COR-L47 (cell line): ENCODE data around the gene OR10H2.
"Not testable (repeated sequence)": the region's sequence is repeated elsewhere in the genome, so short reads cannot be mapped to it uniquely, and the experiment has no call there.

Experiments
- DNase-seq: peaks from one replicate; lab custom pipeline; 2025; lab: John Stamatoyannopoulos, UW

Gene OR10H2

DNA sequence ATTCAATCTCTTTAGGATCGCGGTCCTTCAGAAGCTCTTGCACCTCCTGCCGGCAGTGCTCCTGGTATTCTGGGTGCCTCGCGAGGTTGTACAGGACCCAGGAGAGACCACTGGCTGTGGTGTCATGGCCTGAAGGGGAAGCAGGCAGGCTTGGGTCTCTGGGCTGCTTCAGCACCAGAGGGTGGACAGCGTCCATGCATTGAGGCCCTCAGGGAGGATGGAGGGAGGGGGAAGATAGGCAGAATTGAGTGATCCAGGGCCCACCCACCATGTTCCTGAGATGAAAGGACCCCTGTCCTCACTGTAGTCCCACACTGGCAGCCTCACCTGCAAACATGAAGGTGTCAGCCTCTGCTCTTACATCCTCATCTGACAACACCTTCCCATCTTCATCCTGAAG lies 41.8 kb downstream of the OR10H2 start:
- no peak for DNase-seq

DNA sequence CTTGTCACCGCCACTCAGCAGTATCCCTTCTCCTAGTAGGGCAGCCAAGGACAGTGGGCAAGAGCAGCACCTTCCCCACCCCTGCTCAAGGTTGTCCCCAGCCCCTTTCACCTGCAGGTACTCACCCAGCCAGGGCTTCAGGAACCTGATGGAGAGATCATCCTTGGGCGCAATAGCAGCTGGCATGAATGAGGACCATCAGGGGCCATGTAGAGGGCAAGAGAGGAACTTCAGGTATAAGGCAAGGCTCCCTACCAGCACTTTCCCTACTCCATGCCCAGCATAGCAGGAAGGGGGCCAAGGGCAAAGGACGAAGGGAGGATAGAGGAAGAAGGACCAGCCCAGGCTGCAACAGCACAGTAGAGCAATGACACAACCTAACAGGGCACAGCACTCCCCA lies 46.3 kb downstream of the OR10H2 start:
- not testable (repeated sequence) for DNase-seq

- DNase-seq, result no peak
Measured at GRCh38 chr19:15775249-15775648, 47.4 kb downstream of the OR10H2 start.

- DNase-seq, result no peak
Measured at GRCh38 chr19:15776264-15776663, 48.4 kb downstream of the OR10H2 start.

GRCh38 chr19:15776991-15777970 lies 49.5 kb downstream of the OR10H2 start:
- no peak for DNase-seq
